DMS53 (cell line): ENCODE data around the gene NTNG2.

Experiments
- DNase-seq: peaks from one replicate; lab custom pipeline; 2025; lab: John Stamatoyannopoulos, UW

The NTNG2 gene

GRCh38 chr9:132236662-132237311 lies 74.9 kb downstream of the NTNG2 start:
- DNase-seq, result no peak

- DNase-seq, result peak; percentile 39
These were observed 75.6 kb downstream of the NTNG2 start for GRCh38 chr9:132237481-132237880.

- no peak for DNase-seq
These were observed 76.4 kb downstream of the NTNG2 start for GRCh38 chr9:132238026-132238972.

GRCh38 chr9:132238992-132239391 lies 77.1 kb downstream of the NTNG2 start:
- peak; percentile 47 for DNase-seq

GRCh38 chr9:132239518-132239917 lies 77.7 kb downstream of the NTNG2 start:
- DNase-seq, result no peak

- DNase-seq, result peak; percentile 32
These were observed 78.4 kb downstream of the NTNG2 start for GRCh38 chr9:132239999-132240840.

- DNase-seq, result peak; percentile 99
These were observed 79.1 kb downstream of the NTNG2 start for GRCh38 chr9:132240841-132241482.

GRCh38 chr9:132241483-132241839 lies 79.6 kb downstream of the NTNG2 start:
- DNase-seq, result no peak

- peak; percentile 57 for DNase-seq
These were observed 80.2 kb downstream of the NTNG2 start for GRCh38 chr9:132241840-132242620.

GRCh38 chr9:132242621-132243155 lies 80.8 kb downstream of the NTNG2 start:
- peak; percentile 35 for DNase-seq

GRCh38 chr9:132243156-132244074 lies 81.6 kb downstream of the NTNG2 start:
- DNase-seq, result no peak

GRCh38 chr9:132244582-132245455 lies 83.0 kb downstream of the NTNG2 start:
- DNase-seq, result peak; percentile 19

- no peak for DNase-seq
These were observed 83.6 kb downstream of the NTNG2 start for GRCh38 chr9:132245465-132245864.

- DNase-seq, result no peak
These were observed 86.1 kb downstream of the NTNG2 start for GRCh38 chr9:132247942-132248341.

- peak; percentile 82 for DNase-seq
These were observed 87.3 kb downstream of the NTNG2 start for GRCh38 chr9:132249123-132249522.

- DNase-seq, result no peak
These were observed 87.8 kb downstream of the NTNG2 start for GRCh38 chr9:132249690-132250089.

GRCh38 chr9:132250324-132251262 lies 88.7 kb downstream of the NTNG2 start:
- DNase-seq, result no peak
